H9 (cell line): Measurements from ENCODE around the gene TSPAN32. TPM values are rescaled to one million over a fixed set of nuclear protein-coding genes. Genes with fewer than 3 reads are reported as not detected.

ENCODE experiments used
- DNase-seq: peaks from one replicate; pipeline ENCODE4 v3.0.0-alpha.2; 2017
- H2AFZ ChIP-seq: one replicate; pipeline ENCODE4 v1.6.1; 2013; ENCODE audit warnings: mild to moderate bottlenecking, low read length, control low read depth, moderate library complexity
- H2AK5ac ChIP-seq: 2 replicates; pipeline ENCODE4 v1.6.1; 2013; ENCODE audit warnings: low read length, control low read depth, mixed read lengths; ENCODE audit not compliant: insufficient read length
- H2BK120ac ChIP-seq: one replicate; pipeline ENCODE4 v1.6.1; 2013; ENCODE audit warnings: low read depth, mild to moderate bottlenecking, low read length, control low read depth, inconsistent platforms; ENCODE audit not compliant: poor library complexity, severe bottlenecking
- H2BK12ac ChIP-seq: 2 replicates; pipeline ENCODE4 v1.6.1; 2013; ENCODE audit warnings: low read length, control low read depth, mixed read lengths, low read depth; ENCODE audit not compliant: insufficient read length
- H2BK15ac ChIP-seq: 2 replicates; pipeline ENCODE4 v1.6.1; 2013; ENCODE audit warnings: low read depth, low read length, control low read depth
- H2BK20ac ChIP-seq: one replicate; pipeline ENCODE4 v1.6.1; 2013; ENCODE audit warnings: low read depth, mild to moderate bottlenecking, low read length, control low read depth, inconsistent platforms; ENCODE audit not compliant: poor library complexity, severe bottlenecking
- H2BK5ac ChIP-seq: 2 replicates; pipeline ENCODE4 v1.6.1; 2013; ENCODE audit warnings: low read length, control low read depth, mixed read lengths; ENCODE audit not compliant: insufficient read length
- H3K14ac ChIP-seq: 2 replicates; pipeline ENCODE4 v1.6.1; 2013; ENCODE audit warnings: low read length, control low read depth; ENCODE audit not compliant: insufficient read depth
- H3K18ac ChIP-seq: 2 replicates; pipeline ENCODE4 v1.6.1; 2013; ENCODE audit warnings: low read depth, mild to moderate bottlenecking, mixed read lengths, low read length, control low read depth; ENCODE audit not compliant: insufficient read length
- H3K23ac ChIP-seq: 2 replicates; pipeline ENCODE4 v1.6.1; 2013; ENCODE audit warnings: low read length, control low read depth, mixed read lengths, low read depth; ENCODE audit not compliant: insufficient read length
- H3K23me2 ChIP-seq: 2 replicates; pipeline ENCODE4 v1.6.1; 2013; ENCODE audit warnings: low read depth, mild to moderate bottlenecking, mixed read lengths, low read length, control low read depth; ENCODE audit not compliant: insufficient read length, poor library complexity, severe bottlenecking
- H3K27ac ChIP-seq: 2 replicates; pipeline ENCODE4 v1.5.1; 2013; ENCODE audit warnings: low read length, control low read depth, mixed read lengths, low read depth; ENCODE audit not compliant: insufficient read length
- H3K27me3 ChIP-seq: 2 replicates; pipeline ENCODE4 v1.6.1; 2013; ENCODE audit warnings: low read length, control low read depth, inconsistent platforms; ENCODE audit not compliant: insufficient read depth
- H3K4ac ChIP-seq: 2 replicates; pipeline ENCODE4 v1.6.1; 2013; ENCODE audit warnings: low read depth, mild to moderate bottlenecking, control low read depth, inconsistent platforms, low read length, moderate library complexity
- H3K4me1 ChIP-seq: 2 replicates; pipeline ENCODE4 v1.6.1; 2013; ENCODE audit warnings: low read length, control low read depth, inconsistent platforms; ENCODE audit not compliant: insufficient read depth
- H3K4me2 ChIP-seq: 2 replicates; pipeline ENCODE4 v1.6.1; 2013; ENCODE audit warnings: low read length, control low read depth, mixed read lengths; ENCODE audit not compliant: insufficient read length, insufficient read depth
- H3K56ac ChIP-seq: 2 replicates; pipeline ENCODE4 v1.6.1; 2013; ENCODE audit warnings: low read depth, mild to moderate bottlenecking, mixed read lengths, low read length, control low read depth; ENCODE audit not compliant: insufficient read length
- H3K79me1 ChIP-seq: 2 replicates; pipeline ENCODE4 v1.6.1; 2013; ENCODE audit warnings: low read depth, mild to moderate bottlenecking, moderate library complexity, low read length, control low read depth, inconsistent platforms; ENCODE audit not compliant: insufficient read depth, poor library complexity, severe bottlenecking
- H3K79me2 ChIP-seq: 2 replicates; pipeline ENCODE4 v1.6.1; 2013; ENCODE audit warnings: low read length, control low read depth, inconsistent platforms; ENCODE audit not compliant: insufficient read depth
- H3K9ac ChIP-seq: 2 replicates; pipeline ENCODE4 v1.6.1; 2013; ENCODE audit warnings: low read length, control low read depth, mixed read lengths; ENCODE audit not compliant: insufficient read length; ENCODE audit errors: extremely low read depth
- H3K9me3 ChIP-seq: one replicate; pipeline ENCODE4 v1.6.1; 2013; ENCODE audit warnings: low read depth, low read length, inconsistent platforms; ENCODE audit not compliant: control insufficient read depth
- H3T11ph ChIP-seq: one replicate; pipeline ENCODE4 v1.6.1; 2013; ENCODE audit warnings: mild to moderate bottlenecking, low read length, control low read depth, inconsistent platforms
- H4K20me1 ChIP-seq: one replicate; pipeline ENCODE4 v1.6.1; 2013; ENCODE audit not compliant: control insufficient read depth, insufficient read length, insufficient read depth
- H4K5ac ChIP-seq: 2 replicates; pipeline ENCODE4 v1.6.1; 2013; ENCODE audit warnings: low read depth, mild to moderate bottlenecking, mixed read lengths, low read length, control low read depth; ENCODE audit not compliant: insufficient read length
- H4K8ac ChIP-seq: replicated peaks from 2 replicates; pipeline ENCODE4 v1.6.1; 2013; ENCODE audit warnings: low read length, control low read depth, mixed read lengths, low read depth; ENCODE audit not compliant: insufficient read length
- H4K91ac ChIP-seq: 2 replicates; pipeline ENCODE4 v1.6.1; 2013; ENCODE audit warnings: low read depth, mild to moderate bottlenecking, moderate library complexity, mixed read lengths, low read length, control low read depth; ENCODE audit not compliant: insufficient read length
- H3K27ac Mint-ChIP-seq, 3 experiments: 2 replicates in 2 of 3; 3 replicates in 1 of 3; pipeline ENCODE4 v1.8.0; 2020 to 2021; ENCODE audit warnings: mixed read lengths in 3 of 3, mild to moderate bottlenecking in 1 of 3, moderate library complexity in 1 of 3
- H3K27me3 Mint-ChIP-seq: 2 replicates; pipeline ENCODE4 v1.8.0; 2021; ENCODE audit warnings: low read depth, mild to moderate bottlenecking, moderate library complexity, mixed read lengths
- H3K36me3 Mint-ChIP-seq, 3 experiments: 2 replicates in 2 of 3; 3 replicates in 1 of 3; pipeline ENCODE4 v1.8.0; 2020 to 2021; ENCODE audit warnings: low read depth in 3 of 3, mixed read lengths in 3 of 3; ENCODE audit not compliant: insufficient read depth in 1 of 3
- H3K4me1 Mint-ChIP-seq, 2 experiments: 2 replicates each; pipeline ENCODE4 v1.8.0; 2020; ENCODE audit warnings: mixed read lengths in 2 of 2
- H3K4me3 Mint-ChIP-seq, 2 experiments: 2 replicates in 1 of 2; 3 replicates in 1 of 2; pipeline ENCODE4 v1.8.0; 2020 to 2021; ENCODE audit warnings: mild to moderate bottlenecking in 2 of 2, mixed read lengths in 2 of 2, moderate library complexity in 1 of 2
- H3K9me3 Mint-ChIP-seq, 2 experiments: 2 replicates in 1 of 2; 3 replicates in 1 of 2; pipeline ENCODE4 v1.8.0; 2020; ENCODE audit warnings: mild to moderate bottlenecking in 2 of 2, mixed read lengths in 2 of 2, moderate library complexity in 1 of 2
- CTCF ChIP-seq: fragments of 200-600 bp; sonication (generic); conservative IDR thresholded peaks from 3 replicates; pipeline ENCODE4 v1.8.0; 2021; ENCODE audit warnings: antibody characterized with exemption, mild to moderate bottlenecking
- WGBS: extraction: QIAGEN DNeasy Blood & Tissue Kit; methylation state at CpG from one replicate; pipeline ENCODE4 v1.1.7; 2013; ENCODE audit warnings: missing lambda C conversion rate, low lambda C conversion rate, mixed read lengths; ENCODE audit not compliant: insufficient read length; ENCODE audit errors: extremely low coverage; 5-methylcytosine and 5-hydroxymethylcytosine counted together
- total RNA-seq: library from RNA; stranded (reverse); gene quantifications from 2 replicates; pipeline ENCODE4 v1.2.1, GENCODE V29; 2021

Gene TSPAN32
- total RNA-seq, 1 experiment from 2014 or later = not detected

DNA sequence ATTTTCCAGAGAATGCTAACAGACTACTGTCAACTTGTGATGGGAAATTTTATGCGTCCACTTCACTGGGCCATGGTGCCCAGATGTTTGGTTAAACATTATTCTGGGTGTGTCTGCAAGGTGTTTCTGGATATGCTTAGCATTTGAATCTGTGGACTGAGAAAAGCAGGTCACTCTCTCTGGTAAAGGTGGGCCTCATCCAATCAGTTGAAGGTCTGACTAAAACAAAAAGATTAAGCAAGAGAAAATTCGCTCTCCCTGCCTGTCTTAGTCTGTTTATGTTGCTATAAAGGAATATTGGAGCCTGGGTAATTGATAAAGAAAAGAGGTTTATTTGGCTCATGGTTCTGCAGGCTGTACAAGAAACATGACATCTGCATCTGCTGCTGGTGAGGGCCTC lies 43.2 kb downstream of the TSPAN32 start:
- no peak for TF ChIP-seq CTCF
- Mint-ChIP-seq H3K4me1 (peaks cover 0 to 4% of the 10 kb centered on the region in 2 experiments; a peak in 1 of 4 replicates), H3K4me3 (no peak overlapping the region), H3K9me3 (peaks cover 35 to 41% of the 10 kb centered on the region in 2 experiments), H3K27me3 (peaks cover 56% of the 10 kb centered on the region), H3K27ac (no peak overlapping the region), H3K36me3 (peaks cover 0 to 8% (median 7%) of the 10 kb centered on the region in 3 experiments; a peak in 4 of 7 replicates)
- H3K23me2 ChIP-seq = no peaks in the 10 kb centered on the region
- no peak overlapping the region for H2BK120ac ChIP-seq
- no peak overlapping the region for H2BK20ac ChIP-seq
- no peak overlapping the region for H3K56ac ChIP-seq
- H2BK12ac ChIP-seq = no peak overlapping the region
- no peak overlapping the region for H3K4me2 ChIP-seq
- no peak overlapping the region for H4K91ac ChIP-seq
- H4K5ac ChIP-seq = no peak overlapping the region
- H3K9ac ChIP-seq = no peak overlapping the region
- H3K9me3 ChIP-seq = peaks cover 8% of the 10 kb centered on the region
- no peak overlapping the region for H2BK5ac ChIP-seq
- H4K20me1 ChIP-seq = no peaks in the 10 kb centered on the region
- no peaks in the 10 kb centered on the region for H3K27me3 ChIP-seq
- H3T11ph ChIP-seq = no peak overlapping the region
- no CpG with 5 or more reads among the region's 2 CpGs for WGBS
- no peaks in the 10 kb centered on the region for H3K79me1 ChIP-seq
- no peak overlapping the region for H3K4ac ChIP-seq
- H3K18ac ChIP-seq = no peak overlapping the region
- H3K4me1 ChIP-seq = no peaks in the 10 kb centered on the region
- H2BK15ac ChIP-seq = no peak overlapping the region
- H2AFZ ChIP-seq = no peak overlapping the region
- H4K8ac ChIP-seq = no peak overlapping the region
- no peak overlapping the region for H3K27ac ChIP-seq
- no peaks in the 10 kb centered on the region for H3K79me2 ChIP-seq
- no peak overlapping the region for H3K23ac ChIP-seq
- H3K14ac ChIP-seq = no peak overlapping the region
- no peak for DNase-seq
- H2AK5ac ChIP-seq = no peak overlapping the region
